GM12873 (cell line): ENCODE measurements around the gene TNP2.

Source experiments
- TF ChIP-seq, protein P1 (sequence below): IDR thresholded peaks from 2 replicates; pipeline ENCODE4 v1.5.1; 2012; ENCODE audit warnings: low read depth, mild to moderate bottlenecking, moderate library complexity, low read length, control low read depth; ENCODE audit not compliant: insufficient read depth; ENCODE audit errors: missing control alignments

The TNP2 gene

DNA sequence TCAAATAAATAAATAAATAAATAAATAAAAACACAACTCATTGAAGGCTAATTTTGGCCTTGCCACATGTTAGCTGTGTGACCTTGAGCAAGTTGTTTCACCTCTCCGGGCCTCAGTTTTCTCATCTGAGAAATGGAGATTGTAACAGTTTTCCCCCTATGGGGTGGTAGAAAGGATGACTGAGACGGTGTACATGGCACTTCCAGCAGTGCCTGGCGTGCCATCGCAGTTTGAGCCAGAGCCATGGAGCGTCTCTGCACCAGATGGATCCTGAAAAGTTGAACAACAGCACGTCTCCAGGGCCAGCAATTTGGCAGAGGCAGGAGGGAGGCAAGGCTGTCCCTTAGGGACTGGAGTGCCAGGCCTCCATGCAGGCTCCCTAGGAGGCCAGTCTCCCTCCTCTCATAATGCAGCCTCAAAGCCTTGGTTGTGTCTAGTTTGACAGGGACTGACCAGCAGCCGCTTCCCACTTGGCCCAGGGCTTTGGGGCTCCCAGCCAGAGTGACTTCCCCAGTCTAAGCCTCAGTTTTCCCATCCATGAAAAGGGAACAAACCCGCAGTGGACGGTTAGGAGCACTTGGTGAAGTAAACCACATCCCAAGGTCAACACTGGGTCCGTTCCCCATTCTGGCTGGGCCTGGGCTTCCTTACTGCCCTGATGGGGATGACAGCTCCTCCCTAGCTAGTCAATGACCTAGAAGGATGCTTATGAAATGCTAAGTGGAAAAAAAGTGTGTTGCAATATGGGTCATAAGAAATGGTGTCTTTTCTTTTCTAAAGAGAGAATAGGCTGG is 32.5 kb downstream of the TNP2 start:
- TF ChIP-seq, protein P1, sequence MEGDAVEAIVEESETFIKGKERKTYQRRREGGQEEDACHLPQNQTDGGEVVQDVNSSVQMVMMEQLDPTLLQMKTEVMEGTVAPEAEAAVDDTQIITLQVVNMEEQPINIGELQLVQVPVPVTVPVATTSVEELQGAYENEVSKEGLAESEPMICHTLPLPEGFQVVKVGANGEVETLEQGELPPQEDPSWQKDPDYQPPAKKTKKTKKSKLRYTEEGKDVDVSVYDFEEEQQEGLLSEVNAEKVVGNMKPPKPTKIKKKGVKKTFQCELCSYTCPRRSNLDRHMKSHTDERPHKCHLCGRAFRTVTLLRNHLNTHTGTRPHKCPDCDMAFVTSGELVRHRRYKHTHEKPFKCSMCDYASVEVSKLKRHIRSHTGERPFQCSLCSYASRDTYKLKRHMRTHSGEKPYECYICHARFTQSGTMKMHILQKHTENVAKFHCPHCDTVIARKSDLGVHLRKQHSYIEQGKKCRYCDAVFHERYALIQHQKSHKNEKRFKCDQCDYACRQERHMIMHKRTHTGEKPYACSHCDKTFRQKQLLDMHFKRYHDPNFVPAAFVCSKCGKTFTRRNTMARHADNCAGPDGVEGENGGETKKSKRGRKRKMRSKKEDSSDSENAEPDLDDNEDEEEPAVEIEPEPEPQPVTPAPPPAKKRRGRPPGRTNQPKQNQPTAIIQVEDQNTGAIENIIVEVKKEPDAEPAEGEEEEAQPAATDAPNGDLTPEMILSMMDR = no peak

DNA sequence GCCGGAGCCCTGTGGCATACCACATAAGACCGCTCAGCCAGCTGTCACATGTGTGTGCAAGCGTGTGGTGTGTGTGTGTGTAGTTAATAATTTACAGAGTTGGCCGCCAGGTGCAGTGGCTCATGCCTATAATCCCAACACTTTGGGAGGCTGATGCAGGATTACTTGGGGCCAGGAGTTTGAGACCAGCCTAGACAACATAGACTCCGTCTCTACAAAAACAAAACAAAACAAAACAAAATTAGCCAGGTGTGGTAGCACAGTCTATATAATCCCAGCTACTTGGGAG is 33.5 kb downstream of the TNP2 start:
- TF ChIP-seq, protein P1 = no peak

DNA sequence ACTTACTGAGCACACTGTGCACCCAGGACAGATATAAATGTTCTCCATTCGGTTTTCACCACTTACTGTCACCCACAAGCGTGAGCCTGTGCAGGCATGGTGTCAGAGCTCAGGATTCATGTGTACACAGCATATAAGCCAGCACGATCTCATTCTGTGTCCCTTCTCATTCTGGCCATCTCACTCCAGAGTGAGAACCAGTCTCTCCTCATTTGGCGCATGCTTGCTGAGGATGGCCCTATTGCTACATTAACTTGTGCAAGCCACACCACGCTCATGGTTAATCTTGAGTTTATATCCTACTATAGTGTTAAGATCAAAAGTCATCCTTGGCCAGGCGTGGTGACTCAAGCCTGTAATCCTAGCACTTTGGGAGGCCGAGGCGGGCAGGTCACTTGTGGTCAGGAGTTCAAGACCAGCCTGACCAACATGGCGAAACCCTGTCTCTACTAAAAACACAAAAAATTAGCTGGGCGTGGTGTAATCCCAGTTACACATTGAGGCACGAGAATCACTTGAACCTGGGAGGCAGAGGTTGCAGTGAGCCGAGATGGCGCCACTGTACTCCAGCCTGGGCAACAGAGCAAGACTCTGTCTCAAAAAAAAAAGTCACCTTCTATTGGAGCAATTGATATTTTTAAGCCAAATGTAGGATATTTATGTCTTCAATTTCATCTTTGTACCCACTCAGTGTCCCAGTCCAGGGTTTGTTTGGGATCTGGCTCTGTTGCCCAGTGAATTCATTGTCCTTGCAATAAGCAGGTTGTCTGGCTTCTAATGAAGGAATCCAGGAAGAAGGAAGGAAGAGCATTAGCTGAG is 34.0 kb downstream of the TNP2 start:
- TF ChIP-seq, protein P1 = no peak

DNA sequence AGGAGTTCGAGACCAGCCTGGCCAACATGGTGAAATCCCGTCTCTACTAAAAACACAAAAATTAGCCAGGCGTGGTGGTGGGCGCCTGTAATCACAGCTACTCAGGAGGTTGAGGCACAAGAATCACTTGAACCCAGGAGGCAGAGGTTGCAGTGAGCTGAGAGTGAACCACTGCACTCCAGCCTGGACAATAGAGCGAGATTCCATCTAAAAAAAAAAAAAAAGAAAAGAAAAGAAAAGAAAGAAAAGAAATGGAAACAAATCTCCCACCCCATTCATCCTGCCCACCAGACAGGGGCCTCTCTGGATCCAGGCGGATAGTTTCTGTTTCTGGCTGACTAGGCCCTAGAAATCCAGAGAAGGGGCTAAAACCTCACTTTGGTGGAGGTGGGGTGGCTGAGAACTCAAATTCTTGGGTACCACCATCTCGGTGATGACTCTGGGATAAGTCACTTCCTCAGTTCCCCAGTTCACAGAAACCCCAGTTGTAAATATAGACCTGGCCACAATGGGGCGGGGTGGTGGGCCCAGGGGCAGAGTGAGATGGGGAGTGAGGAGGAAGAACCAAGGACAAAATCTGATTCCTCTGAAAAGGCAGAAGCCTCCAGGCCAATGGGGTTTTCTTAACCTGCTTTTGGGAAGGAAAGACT is 35.3 kb downstream of the TNP2 start:
- TF ChIP-seq, protein P1 = peak; percentile 22

DNA sequence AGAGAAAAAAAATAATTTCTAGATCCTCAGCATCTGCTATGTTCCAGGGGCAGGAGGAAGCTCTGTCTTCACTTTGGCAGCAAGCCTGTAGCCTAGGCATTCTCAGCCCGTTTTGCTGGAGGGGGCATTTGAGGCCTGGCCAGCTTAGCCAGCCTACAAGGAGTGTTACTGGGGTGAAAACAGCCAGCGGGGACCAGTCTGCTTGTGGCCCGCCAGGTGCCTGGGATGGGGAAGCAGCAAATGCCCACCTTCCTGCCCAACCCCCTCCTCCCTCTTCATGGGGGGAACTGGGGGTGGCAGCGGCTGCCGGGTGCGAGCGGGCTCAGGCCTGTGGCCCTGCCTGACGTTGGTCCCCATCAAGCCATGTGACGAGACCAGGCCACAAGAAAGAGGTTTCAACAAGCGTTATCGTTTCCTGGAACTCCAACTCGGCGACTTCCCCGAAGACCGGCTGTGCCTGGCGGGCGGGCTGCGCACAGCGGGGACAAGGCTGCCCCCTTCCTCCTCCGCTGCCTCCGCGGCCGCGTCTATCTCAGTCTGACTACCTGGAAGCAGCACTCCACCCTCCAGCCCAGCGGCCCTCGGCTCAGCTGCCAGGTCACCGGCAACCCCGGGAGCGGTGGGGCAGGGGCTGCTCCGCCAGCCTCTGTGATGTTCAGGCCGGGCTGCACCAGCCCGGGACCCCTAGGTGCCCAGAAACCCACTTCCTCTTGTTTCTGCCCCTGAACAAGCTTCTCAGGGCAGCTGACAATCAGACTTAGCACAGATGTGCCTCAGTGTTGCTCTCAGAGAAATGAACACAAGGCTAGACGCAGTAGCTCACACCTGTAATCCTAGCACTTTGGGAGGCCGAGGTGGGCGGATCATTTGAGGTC is 36.0 kb downstream of the TNP2 start:
- TF ChIP-seq, protein P1 = no peak

DNA sequence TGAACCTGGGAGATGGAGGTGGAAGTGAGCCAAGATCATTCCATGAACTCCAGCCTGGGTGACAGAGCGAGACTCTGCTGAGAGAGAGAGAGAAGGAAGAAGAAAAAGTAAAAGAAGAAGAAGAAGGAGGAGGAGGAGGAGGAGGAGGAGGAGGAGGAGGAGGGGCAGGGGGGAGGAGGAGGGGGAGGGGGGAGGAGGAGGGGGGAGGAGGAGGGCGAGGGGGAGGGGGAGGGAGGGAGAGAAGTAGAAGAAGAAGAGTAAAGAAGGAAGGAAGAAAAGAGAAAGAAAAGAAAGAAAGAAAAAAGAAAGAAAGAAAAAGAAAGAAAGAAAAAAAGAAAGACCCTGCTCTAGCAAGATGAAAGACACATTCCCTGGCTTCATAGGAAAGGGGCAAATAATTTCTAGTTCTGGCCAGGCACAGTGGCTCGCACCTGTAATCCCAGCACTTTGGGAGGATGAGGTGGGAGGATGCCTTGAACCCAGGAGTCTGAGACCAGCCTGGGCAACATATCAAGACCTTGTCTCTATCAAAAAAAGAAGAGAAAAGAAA is 36.7 kb downstream of the TNP2 start:
- TF ChIP-seq, protein P1 = no peak
